Tongue (tissue), 2 donors: ENCODE results near the gene DOCK10. TPM values are rescaled to one million over a fixed set of nuclear protein-coding genes. Genes with fewer than 3 reads are reported as not detected.
"Not testable (repeated sequence)": the region's sequence is repeated elsewhere in the genome, so short reads cannot be mapped to it uniquely, and the experiment has no call there.

Experiments
- DNase-seq: peaks from one replicate; pipeline ENCODE4 v3.0.0-alpha.2; 2015
- total RNA-seq: library from RNA; depleted of rRNA; stranded (reverse); fragments of >200 nt; gene quantifications from one replicate; pipeline ENCODE4 v1.2.3, GENCODE V29; 2014

The DOCK10 gene
- total RNA-seq, 1 donor from 2014 or later, result 13.8 TPM

DNA sequence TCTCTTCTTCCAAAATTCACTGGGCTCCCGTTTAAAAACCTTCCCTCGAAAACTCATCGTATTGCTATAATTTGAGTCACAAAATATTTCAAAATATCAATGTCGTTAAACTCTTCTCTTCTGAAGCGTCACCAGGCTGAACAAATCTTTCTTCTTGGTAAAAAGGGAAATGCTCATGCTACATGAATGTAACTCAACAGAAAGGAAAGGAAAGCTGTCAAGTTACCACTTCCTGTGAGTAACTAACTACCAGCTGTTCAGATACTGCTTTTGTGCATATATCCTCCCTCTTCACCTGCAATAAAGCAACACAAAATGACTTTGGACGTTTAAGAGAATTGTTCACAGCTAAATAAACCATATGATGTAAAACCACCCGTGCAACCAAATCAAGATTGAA, 95.4 kb downstream of the DOCK10 start:
- no peak for DNase-seq

DNA sequence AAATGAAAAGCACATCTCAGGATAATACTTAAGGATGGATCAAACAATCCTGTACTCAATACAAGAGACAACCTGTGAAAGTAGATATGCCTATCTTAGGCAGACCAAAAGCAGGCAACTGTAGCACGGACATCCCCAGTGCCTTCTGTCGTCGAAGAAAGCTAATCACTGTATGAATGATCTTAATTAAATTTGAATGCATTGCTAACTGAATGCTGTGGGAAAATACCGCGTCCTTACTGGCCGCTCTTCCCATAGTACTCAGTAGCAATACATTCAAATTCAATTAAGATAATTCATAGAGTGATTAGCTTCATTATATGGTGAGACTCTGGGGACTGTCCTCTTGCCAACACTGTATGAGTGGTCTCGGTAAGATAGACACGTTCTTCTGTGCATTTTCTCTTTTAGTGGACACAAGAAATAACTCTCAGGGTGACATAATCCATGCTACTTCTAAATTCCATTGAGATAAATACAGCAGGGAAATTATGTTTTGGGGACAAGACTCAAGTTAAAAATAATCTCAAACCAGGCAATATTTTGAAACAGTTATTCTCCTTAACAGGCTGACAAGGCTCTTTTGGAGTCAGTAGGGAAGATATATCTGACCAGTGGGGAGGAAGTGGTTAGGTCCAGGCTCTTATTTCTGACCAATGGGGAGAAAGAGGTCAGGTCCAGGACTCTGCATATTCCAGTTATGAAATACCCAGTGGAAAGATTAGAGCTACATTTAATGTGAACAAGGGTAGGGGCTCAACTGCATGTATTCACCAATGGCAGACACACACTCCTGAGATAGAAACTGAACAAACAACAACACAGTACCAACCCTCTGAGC, 97.3 kb downstream of the DOCK10 start:
- no peak for DNase-seq

DNA sequence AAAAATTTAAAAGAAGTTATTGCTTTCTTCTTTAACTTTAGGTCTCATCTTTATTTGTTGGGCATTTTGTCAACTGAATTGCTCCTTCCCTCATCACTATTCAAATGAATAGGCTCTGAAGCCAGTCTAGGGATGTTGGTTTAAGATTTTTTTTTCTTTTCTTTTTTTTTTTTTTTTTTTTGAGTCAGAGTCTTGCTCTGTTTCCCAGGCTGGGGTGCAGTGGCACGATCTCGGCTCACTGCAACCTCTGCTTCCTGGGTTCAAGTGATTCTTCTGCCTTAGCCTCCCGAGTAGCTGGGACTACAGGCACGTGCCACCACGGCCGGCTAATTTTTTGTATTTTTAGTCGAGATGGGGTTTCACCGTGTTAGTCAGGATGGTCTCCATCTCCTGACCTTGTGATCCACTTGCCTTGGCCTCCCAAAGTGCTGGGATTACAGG, 98.6 kb downstream of the DOCK10 start:
- not testable (repeated sequence) for DNase-seq

DNA sequence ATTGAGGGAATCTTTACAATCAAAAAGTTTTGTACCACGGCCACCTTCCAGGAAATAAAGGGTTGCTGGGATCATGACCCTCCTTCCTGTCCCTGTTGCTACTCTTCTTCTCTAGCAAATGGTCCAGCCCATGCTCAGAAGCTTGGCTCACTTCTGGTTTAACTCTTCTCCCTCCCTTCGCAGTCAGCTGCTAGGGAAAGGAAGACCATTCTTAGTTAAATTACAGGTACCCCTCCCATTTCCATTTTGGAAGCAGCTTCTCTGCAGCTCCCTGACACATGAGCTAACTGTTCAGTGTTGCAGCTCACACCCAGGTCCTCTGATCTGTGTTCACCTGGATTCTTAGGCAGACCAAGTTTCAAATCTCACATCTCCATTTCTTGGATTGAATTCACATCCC, 100.3 kb downstream of the DOCK10 start:
- no peak for DNase-seq

DNA sequence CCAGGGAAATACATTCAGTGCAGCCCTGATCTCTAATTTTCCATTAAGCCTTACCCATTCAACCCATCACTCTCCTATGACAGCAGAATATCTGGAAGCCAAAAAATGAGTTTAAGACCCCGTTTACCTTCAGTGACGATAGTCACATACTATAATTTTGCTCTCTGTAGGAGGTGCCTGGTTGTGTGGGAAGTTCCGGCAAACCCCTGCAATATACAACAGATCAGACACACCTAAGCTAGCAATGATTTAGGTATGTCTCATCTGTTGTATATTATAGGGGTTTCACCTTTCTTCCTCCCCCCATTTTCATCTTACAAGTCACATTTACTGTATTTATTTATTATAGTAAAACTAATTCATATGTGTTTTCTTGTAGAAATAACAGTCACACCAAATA, 101.7 kb downstream of the DOCK10 start:
- no peak for DNase-seq

DNA sequence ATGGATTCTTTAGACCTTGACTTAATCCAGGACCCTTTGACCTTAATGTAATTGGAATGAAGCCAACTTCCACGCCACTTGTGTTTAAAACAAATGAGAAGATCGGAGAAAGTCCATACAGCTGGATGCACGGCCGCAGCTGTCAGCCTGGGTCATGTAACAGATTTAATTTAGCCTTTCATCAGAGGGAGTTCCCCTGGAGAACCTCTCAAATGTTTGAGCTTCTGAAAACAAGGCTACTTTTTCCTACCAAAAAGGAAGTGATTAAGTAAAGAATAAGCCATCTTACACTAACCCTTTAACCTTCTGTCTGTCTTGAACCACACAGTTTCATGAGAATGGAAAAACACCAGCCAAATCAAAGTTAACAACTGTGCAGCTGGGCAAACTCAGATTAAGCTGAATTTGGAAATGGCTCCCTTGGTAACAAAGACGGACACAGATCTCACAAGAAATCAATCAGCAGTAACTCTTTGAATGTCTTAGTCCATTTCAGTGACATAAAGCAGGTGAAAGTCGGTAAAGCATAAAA, 103.6 kb downstream of the DOCK10 start:
- peak; percentile 94 for DNase-seq

DNA sequence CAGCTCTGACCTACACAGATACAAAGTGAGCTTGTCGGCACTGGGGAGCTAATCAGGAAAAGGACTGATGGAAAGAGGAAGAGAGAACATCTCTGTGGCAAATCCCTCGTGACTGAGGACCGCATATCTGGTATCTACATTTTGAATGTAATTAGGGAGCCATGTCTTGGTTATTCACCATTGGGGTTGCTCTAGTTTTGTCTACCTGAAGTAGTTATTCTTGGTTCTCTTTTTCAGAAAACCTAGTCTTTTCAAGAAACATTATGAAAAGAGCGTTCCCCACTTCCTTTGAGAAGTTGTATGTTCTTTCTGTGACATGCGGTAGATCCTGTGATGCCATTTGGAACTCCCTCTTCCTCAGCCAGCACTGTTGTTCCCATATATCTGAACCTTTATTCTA, 104.4 kb downstream of the DOCK10 start:
- DNase-seq, result no peak

DNA sequence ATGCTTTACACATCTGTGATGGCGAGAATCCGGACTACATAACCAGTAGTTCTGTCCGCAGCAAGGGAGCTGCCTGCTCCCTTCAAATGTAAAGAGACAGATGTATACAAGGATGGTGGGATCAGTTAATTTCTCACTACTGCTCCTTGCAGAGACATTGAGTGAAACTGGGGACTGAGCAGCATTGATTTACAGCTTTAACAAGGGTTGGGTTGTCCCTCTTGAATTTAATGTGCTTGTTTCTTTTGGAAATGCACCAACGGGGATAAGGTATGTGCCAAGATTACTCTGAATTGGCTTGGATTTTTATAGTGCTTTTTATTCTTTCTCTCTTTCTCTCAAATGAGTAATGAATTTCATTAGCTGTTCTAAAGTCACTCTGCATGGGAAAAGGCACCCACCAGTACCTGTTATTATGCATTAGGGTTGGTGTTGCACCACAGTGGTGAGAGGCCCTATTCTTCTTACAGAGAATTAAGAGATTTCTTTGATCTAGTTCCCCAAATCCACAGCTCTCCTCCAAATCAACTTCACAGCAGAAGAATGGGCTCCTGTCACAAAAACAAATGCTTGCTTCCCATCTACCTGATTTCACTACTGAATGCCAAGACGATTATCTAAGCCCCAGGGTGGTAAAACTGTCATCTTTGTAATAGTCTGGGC, 107.6 kb downstream of the DOCK10 start:
- DNase-seq, result peak; percentile 47

DNA sequence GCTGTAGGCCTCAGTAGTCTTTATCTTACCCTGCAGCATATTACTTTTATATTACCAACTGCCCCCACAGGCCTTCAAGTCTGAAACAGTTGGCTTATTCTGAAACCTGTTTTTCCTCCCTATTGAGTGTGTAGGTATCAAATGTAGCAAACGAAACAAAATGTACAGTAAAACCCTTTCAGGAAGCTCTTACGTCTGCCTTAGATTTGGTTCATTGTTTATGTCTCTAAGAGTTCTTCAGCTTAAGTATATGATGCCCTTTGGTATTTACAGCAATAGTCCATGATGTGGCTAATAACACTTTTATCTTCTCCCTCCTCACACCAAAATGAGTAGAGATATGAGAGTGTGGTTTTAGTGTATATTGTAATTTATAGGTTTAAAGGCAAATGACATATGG, 108.8 kb downstream of the DOCK10 start:
- DNase-seq, result no peak

DNA sequence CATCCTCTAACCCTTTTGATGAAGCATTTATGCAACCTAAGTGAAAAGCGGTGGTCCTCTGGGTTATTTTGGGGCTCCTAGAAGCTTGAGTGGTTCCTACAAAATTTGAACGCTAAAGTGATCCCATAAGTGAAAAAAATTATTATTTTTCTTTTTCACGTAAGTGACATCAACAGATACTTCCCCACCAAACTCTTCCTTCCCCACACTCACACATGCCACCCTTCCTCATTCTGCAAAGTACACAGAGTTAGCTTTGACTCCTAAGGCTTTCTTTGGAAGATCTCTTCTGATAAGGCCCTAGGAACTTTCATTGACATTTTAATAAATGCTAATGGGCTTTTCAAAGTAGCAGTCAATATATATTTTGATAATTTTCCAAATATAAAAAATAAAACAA, 109.7 kb downstream of the DOCK10 start:
- DNase-seq, result no peak

DNA sequence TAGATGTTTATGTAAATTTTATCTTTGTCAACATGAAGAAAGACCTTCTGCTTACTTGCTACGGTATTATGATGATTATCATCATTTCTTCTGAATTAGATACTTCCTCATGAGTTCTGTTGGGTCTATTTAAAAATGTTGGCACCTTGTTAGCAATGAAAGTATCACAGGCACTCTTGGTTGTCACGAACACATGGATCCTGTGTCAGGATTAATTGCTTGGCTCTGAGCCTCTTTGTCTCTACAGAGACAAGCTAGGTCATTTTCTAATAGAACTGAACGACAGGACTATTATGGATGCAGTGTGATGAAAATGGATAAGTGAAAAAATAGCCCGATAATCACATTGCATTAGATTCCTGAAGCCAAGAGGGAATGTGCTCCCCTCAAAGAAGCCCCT, 110.3 kb downstream of the DOCK10 start:
- peak; percentile 40 for DNase-seq

DNA sequence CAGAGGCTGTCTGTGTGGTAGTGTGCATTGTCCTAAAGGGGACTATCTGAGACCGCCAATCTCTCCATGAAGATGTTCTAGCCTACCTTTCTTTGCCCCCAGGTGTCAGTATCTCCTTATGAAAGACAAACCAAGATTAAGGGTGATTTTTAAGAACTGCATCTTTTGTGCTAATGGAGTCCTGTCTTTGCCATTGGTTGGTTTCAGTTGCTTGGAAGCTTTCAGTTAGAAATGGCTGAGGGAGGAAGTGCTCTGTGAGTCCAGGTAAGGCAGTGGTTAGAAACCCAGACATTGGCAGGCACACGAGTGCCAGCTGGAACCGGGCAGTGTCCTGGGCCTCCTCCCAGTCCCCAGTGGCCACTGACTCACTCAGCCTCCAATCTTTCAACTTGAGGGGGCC, 111.3 kb downstream of the DOCK10 start:
- DNase-seq, result no peak

DNA sequence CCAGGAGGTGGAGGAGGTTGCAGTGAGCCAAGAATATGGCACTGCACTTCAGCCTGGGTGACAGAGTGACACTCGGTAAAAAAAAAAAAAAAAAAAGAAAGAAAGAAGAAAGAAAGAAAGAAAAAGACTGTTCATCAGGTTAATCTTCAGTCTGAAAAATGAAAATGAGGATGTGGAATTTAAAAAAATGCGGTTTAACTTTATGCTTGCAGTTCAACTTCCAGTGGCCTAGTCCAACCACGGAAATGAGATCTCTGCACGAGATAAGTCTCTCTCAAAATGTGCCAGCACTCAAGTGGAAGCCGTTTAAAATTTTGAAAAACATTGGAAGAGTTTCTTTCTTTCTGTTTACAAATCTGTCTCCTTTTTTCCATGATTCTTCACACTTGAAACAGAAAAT, 112.1 kb downstream of the DOCK10 start:
- no peak for DNase-seq

DNA sequence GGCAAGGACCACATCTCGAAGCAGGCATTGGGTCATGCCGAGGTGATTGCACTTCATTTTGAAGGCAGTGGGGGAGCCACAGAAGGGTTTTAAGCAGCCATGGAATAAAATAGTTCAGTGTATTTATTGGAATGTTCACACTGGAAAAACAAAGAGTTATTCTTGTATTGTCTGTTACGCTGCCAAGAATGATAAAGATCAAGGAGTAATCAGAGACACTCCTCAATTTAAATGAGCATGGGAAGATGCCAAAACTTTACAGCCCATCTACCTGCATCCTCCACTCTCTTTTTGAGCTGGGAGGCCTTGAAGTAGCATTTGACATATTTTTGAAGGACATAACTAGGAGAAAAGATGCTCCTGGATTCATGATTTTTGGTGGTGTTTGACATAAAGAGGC, 112.8 kb downstream of the DOCK10 start:
- DNase-seq, result no peak

DNA sequence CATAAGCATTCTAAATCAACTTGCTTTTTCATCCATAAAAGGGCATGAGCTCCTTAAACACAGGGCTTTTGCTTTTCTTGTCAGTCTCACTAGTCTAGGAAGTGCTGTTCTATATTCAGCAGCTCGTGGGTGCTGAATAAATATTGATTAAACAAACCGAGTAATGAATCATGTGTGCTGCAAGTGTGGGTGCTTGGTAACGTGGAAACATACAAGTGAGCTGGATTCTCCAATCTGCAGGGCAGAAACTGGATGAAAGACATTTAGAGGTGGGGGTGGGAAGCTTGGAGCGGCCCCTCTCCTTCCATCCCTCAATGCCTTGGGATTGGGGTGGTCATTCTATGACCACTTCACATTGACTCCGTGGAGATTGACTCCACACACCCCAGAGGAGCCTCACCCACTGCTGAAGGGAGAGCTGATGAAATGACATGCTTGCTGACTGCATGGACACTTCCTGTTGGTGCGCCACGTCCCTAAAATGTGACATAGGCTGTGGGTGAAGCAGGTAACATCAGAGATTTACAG, 114.6 kb downstream of the DOCK10 start:
- DNase-seq, result no peak

DNA sequence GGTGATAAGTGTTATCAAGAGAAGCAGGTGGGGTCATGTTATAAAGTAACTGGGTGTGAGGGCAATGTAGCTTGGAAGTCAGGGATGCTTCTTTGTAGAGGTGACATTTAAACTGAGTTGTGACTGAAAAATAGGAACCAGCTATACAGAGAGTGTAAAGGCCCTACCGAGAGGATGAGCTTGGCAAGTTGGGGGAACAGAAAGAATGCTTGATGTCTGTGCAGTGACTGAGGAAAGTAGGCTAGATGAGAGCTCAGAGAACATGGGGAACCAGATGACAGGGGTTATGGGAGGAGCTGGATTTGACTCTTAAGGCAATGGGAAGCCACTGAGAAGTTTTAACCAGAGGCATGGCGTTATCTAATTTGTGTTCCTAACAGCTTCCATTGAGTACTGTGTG, 115.3 kb downstream of the DOCK10 start:
- no peak for DNase-seq

DNA sequence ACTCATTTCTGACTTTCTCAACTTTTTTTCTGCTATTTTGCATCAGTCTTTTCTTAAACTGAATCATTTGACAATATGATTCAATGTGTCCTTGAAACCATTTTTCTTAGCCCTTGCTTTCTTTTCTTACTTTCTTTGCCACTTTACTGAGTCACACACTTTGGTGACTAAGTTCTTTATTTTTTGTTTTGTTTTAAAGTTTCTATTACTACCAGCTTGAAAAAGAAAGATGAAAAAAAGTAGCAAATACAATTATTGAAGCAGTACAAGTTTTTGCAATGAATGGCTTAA, 116.5 kb downstream of the DOCK10 start:
- no peak for DNase-seq

DNA sequence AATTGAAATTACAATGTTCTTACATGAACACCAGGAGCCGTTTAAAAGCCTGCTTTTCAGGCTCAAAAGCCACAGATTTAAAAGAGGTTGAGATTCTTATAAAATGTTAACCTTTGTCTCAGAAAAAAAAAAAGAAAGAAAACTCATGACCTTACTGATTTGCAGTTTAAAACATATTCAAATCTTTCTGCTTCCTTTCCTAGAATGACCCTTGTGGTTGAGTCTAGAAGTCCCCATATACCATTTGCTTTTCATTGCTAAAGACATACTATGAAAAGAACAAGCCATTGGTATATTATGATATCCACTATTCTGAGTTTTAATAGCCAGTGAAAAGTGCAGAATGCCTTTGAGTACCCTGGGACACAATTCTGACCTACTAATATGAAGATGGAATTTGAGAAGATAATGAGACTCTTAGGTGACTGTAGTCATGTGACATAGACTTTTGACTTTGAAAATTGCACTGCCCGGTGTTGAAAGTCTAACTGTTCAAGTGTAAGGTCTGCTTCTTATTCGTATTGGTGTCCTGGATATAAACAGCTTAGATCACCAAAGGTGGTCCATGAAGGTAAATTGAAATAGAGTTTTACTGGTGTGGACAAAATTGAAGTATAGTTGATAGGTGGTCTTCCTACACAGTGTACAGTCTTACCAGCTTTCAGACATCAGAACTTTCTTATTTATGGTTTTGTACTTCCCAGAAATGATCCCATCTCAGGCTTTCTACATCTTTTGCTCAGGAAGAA, 117.0 kb downstream of the DOCK10 start:
- no peak for DNase-seq

DNA sequence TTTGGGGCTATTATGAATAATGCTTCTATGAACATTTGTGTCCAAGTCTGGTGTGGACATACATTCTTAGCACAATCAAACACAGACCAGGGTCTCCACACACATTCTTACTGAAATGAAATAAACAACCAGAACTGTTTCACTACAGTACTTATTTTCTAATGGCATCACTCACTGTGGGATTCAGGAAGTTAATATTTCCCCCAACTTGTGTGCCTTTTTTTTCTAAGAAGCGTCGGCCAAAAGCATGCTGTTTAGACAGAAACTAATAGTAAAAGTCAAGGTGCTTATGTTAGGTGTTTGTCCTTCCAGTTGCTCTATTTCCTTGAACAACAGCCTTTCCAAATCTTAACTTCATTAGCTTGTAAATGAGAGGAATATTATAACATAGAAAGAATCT, 117.6 kb downstream of the DOCK10 start:
- no peak for DNase-seq

DNA sequence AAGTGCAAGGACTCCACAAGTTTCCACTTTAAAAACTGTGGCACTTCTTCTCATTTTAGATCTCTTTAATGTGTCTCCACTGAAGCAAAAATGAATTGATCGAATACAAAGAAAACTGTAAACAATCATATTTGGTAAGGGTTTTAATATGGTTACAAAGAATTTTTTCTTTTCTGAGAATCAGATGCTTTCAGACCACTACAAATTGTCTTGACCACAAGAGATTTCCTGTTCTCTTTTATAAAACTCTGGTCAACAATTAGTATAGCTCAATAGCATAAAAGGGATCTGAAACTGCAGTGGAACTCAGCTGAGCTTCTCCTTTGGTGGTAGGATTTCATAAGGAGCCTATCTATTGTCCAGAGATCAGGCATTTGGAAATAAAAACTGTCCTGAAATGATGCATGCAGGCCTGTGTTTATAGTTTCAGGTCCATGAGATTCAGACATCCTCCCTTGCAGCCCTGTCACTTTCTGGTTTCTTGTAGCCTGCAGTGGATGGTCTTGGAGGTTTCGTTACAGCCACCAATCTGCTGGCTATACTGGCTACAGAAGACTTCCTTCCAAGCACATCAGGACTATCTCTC, 120.0 kb downstream of the DOCK10 start:
- no peak for DNase-seq

DNA sequence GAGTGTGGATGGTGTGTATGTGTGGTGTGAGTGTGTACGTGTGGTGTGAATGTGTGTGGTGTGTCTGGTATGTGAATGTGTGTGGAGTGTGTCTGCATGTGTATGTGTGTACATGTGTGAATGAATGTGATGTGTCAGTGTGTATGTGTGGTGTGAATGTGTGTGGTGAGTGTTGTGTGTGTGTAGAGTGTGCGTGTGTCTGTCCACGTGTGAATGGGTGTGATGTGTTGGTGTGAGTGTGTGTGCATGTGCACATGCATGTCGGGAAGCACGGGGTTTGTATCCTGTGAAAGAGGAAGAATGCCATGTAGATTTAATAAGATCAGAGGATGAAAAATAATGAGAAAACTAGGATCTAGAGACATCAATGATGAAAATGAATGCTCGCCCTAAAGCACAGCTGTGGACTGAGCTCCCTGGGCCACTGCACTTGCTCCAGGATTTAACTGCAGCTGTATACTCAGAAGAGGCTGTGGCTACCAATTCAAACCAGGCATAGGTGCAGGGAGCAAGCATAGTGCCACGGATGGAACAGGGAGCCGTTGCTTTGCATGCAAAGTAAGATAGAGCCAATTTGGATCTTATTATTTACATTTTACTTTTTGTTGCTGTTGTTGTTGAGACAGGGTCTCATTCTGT, 122.7 kb downstream of the DOCK10 start:
- no peak for DNase-seq
